HEK293T (cell line): ENCODE results near the gene EFCAB11.
"Not testable (repeated sequence)": the region's sequence is repeated elsewhere in the genome, so short reads cannot be mapped to it uniquely, and the experiment has no call there.

Source experiments
- BHLHE40 ChIP-seq: fragments of 450-650 bp; IDR thresholded peaks from 2 replicates; pipeline ENCODE4 v1.6.1; 2016; ENCODE audit warnings: mild to moderate bottlenecking, moderate library complexity, borderline replicate concordance
- FOXA1 ChIP-seq: fragments of 450-650 bp; IDR thresholded peaks from 2 replicates; pipeline ENCODE4 v1.6.1; 2016; ENCODE audit warnings: mild to moderate bottlenecking
- FOXK2 ChIP-seq: fragments of 450-650 bp; IDR thresholded peaks from 2 replicates; pipeline ENCODE4 v1.6.1; 2016; ENCODE audit warnings: mild to moderate bottlenecking
- NFRKB ChIP-seq: fragments of 450-650 bp; IDR thresholded peaks from 2 replicates; pipeline ENCODE4 v1.6.1; 2016; ENCODE audit warnings: mild to moderate bottlenecking, moderate library complexity
- SP1 ChIP-seq: fragments of 450-650 bp; IDR thresholded peaks from 2 replicates; pipeline ENCODE4 v1.6.1; 2017

GRCh38 chr14:89874091-89874490 is 80.4 kb downstream of the EFCAB11 start:
- not testable (repeated sequence) for TF ChIP-seq FOXK2, NFRKB, FOXA1, BHLHE40, SP1
